Activated naive CD4-positive, alpha-beta T cell treated with anti-CD3 and anti-CD28 coated beads, Interleukin-2, amount 10 ng/mL, durations not matched to agents 7 days and 5 days (primary cell): Measurements from ENCODE around the gene C11orf54.
"Not testable (repeated sequence)": the region's sequence is repeated elsewhere in the genome, so short reads cannot be mapped to it uniquely, and the experiment has no call there.

Experiments
- CTCF ChIA-PET: fragments of 350-600 bp; sonication (Branson Sonifier 250); formaldehyde crosslinking; loops from one replicate; lab custom pipeline; 2021; ENCODE audit warnings: antibody characterized with exemption; lab: Charles Lee
- DNase-seq: peaks from one replicate; pipeline ENCODE4 v3.0.0-alpha.2; 2020
- H3K27ac Mint-ChIP-seq: one replicate; pipeline ENCODE4 v1.8.0; 2021; ENCODE audit warnings: mild to moderate bottlenecking, moderate library complexity, mixed read lengths
- H3K27me3 Mint-ChIP-seq: one replicate; pipeline ENCODE4 v1.8.0; 2021; ENCODE audit warnings: mild to moderate bottlenecking, mixed read lengths
- H3K36me3 Mint-ChIP-seq: one replicate; pipeline ENCODE4 v1.8.0; 2021; ENCODE audit warnings: mixed read lengths
- H3K4me1 Mint-ChIP-seq: one replicate; pipeline ENCODE4 v1.8.0; 2021; ENCODE audit warnings: mixed read lengths
- H3K4me3 Mint-ChIP-seq: one replicate; pipeline ENCODE4 v1.8.0; 2021; ENCODE audit warnings: mild to moderate bottlenecking, moderate library complexity, mixed read lengths
- H3K9me3 Mint-ChIP-seq: one replicate; pipeline ENCODE4 v1.8.0; 2021; ENCODE audit warnings: mixed read lengths

Gene C11orf54

DNA sequence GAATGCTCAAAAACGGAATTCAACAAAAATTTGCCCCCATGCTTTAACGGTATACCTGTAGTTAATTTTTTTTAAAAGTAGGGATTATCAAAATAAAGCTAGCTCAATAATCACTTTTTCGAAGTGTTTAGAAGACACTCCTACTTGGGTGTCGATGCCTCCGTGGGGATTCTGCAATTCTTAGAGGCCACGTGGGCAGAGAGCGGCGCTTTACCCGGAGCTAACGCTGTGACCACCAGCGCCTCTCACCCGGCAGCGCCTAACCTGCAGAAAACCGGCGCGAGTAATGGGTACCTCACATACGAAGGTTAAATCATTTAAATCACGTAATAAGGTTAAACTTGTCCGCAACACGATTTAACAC, 760 bp upstream of the C11orf54 start:
- Mint-ChIP-seq H3K4me3 (peak overlapping the region; percentile 99), H3K9me3 (no peaks in the 10 kb centered on the region), H3K4me1 (peaks cover 67% of the 10 kb centered on the region), H3K27me3 (peaks cover 4% of the 10 kb centered on the region), H3K36me3 (peaks cover 62% of the 10 kb centered on the region), H3K27ac (peak overlapping the region; percentile 99)
- CTCF ChIA-PET: interaction anchor here (1.1 to 3.4 kb wide), 2 partner anchors 8 to 42 kb away, joined by 3 to 21 read pairs; partner anchors contain the start of gene MED17
- DNase-seq: peak; percentile 74

DNA sequence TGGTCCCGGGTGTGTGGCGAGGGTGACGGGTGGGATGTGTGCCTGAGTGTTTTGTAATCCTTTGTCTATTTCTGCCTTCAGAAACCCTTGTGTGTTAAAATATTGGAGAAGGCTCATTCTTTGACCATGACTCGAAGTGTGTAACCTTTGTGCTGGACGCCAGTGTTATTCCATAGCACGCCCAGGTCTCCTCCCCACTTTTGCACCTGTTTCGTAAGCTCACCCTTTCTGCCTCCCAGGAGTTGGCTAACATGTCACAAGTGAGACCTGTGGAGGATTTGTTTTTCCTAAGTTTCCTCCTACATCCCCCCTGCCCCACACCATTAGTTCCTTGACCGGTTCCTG, 382 bp downstream of the C11orf54 start:
- peak overlapping the region; percentile 99 for H3K4me3 Mint-ChIP-seq
- H3K27ac Mint-ChIP-seq: peak overlapping the region; percentile 99
- CTCF ChIA-PET: interaction anchor here (0.8 to 3.4 kb wide), 3 partner anchors 9 to 75 kb away, joined by 3 to 21 read pairs (median 3); partner anchors contain the start of gene MED17
- no peaks in the 10 kb centered on the region for H3K9me3 Mint-ChIP-seq
- H3K27me3 Mint-ChIP-seq: peaks cover 4% of the 10 kb centered on the region
- peaks cover 53% of the 10 kb centered on the region for H3K36me3 Mint-ChIP-seq
- DNase-seq: no peak
- H3K4me1 Mint-ChIP-seq: peaks cover 57% of the 10 kb centered on the region

DNA sequence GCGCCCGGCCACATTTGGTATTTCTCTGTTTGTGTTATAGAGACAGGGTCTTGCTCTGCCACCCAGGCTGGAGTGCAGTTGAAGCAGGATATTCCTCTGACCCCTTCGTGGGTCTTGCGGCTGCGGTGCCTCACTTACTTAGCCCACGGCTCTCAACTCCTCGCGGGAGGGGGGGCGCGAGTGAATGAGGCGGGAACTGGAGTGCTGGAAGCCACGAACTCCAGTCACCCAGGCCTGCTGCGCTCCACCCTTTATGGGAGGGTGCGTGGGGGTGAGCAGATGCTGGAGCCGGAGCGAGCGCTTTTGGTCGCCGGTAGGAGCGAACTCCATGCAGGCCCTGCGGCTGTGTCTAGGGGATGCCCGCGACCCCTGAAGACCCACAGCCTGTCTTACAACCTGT, 1.8 kb downstream of the C11orf54 start:
- H3K27ac Mint-ChIP-seq: peak overlapping the region; percentile 67
- DNase-seq: no peak
- peaks cover 42% of the 10 kb centered on the region for H3K36me3 Mint-ChIP-seq
- peak overlapping the region; percentile 99 for H3K4me3 Mint-ChIP-seq
- no peaks in the 10 kb centered on the region for H3K9me3 Mint-ChIP-seq
- peaks cover 4% of the 10 kb centered on the region for H3K27me3 Mint-ChIP-seq
- CTCF ChIA-PET: interaction anchor here (3.4 kb wide), 1 partner anchor 40 kb away, joined by 21 read pairs; the partner anchor contains the start of gene MED17
- H3K4me1 Mint-ChIP-seq: peaks cover 42% of the 10 kb centered on the region

DNA sequence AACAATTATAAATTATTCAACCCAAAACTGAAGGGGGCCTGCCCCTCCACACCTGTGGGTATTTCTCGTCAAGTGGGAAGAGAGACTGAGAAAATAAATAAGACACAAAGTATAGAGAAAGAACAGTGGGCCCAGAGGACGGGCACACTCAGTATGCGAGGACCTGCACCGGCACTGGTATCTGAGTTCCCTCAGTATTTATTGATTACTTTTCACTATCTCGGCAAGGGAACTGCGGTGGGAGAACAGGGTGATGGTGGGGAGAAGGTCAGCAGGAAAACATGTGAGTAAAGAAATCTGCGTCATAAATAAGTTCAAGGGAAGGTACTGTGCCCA, 3.2 kb downstream of the C11orf54 start:
- Mint-ChIP-seq H3K4me1 (peaks cover 29% of the 10 kb centered on the region), H3K36me3 (peaks cover 29% of the 10 kb centered on the region), H3K27me3 (peaks cover 4% of the 10 kb centered on the region), H3K4me3 (no peak overlapping the region), H3K27ac (no peak overlapping the region), H3K9me3 (no peaks in the 10 kb centered on the region)
- DNase-seq: no peak
- CTCF ChIA-PET: no interaction called here

DNA sequence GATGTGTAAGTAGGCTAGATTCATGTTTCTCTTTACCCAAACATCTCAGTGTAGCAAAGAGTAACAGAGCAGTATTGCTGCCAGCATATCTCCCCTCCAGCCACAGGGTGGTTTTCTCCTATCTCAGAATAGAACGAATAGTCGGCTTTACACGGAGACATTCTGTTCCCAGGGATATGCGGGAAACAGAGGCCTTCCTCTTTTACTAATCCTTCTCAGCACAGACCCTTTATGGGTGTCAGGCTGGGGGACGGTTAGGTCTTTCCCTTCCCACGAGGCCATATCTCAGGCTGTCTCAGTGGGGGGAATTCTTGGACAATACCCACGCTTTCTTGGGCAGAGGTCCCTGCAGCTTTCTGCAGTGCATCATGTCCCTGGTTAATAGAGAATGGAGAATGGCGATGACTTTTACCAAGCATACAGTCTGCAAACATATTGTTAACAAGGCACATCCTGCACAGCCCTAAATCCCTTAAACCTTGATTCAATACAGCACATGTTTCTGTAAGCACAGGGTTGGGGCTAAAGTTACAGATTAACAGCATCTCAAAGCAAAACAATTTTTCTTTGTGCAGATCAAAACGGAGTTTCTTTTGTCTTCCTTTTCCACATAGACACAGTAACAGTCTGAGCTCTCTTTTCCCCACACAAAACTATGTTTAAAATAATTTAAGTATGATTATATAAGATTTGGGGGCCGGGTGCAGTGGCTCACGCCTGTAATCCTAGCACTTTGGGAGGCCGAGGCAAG, 3.7 kb downstream of the C11orf54 start:
- Mint-ChIP-seq H3K4me1 (peaks cover 24% of the 10 kb centered on the region), H3K36me3 (peaks cover 24% of the 10 kb centered on the region)
- H3K27ac Mint-ChIP-seq, H3K27me3 Mint-ChIP-seq, DNase-seq, CTCF ChIA-PET, H3K9me3 Mint-ChIP-seq, H3K4me3 Mint-ChIP-seq: not testable (repeated sequence)

DNA sequence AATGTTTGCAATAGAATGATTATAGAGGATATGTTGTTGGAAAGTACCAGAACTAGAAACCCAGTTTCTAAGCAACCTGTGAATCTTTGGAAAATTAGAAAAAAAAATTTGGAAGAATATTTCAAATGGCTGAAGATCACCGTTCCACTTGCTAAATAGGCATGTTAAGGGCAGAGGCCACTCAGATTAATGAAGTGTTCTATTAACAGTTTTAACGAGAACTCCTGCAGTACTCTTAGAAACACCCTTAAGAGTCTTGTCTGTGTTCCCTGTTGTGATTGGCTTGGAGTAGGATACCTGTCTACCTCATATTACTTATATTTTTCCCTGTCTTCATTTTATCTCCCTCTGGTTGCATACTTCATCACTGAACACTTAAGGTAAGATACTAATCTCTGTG, 4.6 kb downstream of the C11orf54 start:
- Mint-ChIP-seq H3K27ac (no peak overlapping the region), H3K4me3 (no peak overlapping the region), H3K4me1 (peaks cover 21% of the 10 kb centered on the region), H3K9me3 (no peaks in the 10 kb centered on the region), H3K27me3 (peaks cover 3% of the 10 kb centered on the region), H3K36me3 (peaks cover 17% of the 10 kb centered on the region)
- CTCF ChIA-PET: no interaction called here
- no peak for DNase-seq

DNA sequence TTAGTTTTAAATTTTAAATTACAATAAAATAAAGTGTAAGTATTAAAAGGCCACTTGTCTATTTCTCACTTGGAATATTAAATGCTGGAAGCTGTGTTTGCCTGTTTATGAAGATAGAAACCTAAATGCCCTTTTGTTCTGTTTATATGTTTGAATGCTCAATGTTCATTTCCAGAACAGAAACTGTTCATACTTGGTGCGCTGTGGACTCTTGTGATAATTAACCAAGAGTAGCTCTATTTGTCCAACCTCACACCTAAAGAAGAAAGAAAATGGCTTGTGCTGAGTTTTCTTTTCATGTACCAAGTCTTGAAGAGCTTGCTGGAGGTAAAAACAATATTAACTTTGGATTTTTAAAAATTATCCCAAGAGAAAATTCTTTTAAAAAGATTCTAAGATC, 5.7 kb downstream of the C11orf54 start:
- Mint-ChIP-seq H3K36me3 (peaks cover 14% of the 10 kb centered on the region), H3K27ac (no peak overlapping the region), H3K27me3 (no peaks in the 10 kb centered on the region), H3K4me1 (peaks cover 18% of the 10 kb centered on the region), H3K9me3 (no peaks in the 10 kb centered on the region), H3K4me3 (no peak overlapping the region)
- no peak for DNase-seq
- CTCF ChIA-PET: no interaction called here

DNA sequence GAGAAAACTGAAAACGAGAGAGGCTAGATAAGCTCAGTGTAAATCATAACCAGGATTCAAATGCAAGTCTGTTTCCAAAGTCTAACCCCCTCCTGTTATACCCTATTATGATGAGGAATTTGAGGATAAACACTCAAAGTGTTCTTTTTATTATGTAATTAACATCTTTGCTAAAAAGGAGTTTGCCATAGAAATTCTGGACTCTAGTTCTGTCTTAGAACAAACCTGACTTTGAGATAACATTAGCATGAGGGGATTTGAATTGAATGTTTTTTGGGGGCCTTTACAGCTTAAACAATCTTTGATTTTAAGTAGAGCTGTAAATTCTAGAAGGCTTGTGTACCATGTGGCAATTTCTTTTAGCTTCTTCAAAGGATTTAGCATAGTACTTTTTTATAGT, 9.5 kb downstream of the C11orf54 start:
- CTCF ChIA-PET: interaction anchor here (0.6 kb wide), 1 partner anchor 15 kb away, joined by 3 read pairs; no protein-coding TSS in a partner anchor
- H3K9me3 Mint-ChIP-seq: no peaks in the 10 kb centered on the region
- H3K27me3 Mint-ChIP-seq: no peaks in the 10 kb centered on the region
- no peak overlapping the region for H3K27ac Mint-ChIP-seq
- DNase-seq: no peak
- no peak overlapping the region for H3K4me3 Mint-ChIP-seq
- H3K4me1 Mint-ChIP-seq: no peaks in the 10 kb centered on the region
- H3K36me3 Mint-ChIP-seq: peaks cover 18% of the 10 kb centered on the region

DNA sequence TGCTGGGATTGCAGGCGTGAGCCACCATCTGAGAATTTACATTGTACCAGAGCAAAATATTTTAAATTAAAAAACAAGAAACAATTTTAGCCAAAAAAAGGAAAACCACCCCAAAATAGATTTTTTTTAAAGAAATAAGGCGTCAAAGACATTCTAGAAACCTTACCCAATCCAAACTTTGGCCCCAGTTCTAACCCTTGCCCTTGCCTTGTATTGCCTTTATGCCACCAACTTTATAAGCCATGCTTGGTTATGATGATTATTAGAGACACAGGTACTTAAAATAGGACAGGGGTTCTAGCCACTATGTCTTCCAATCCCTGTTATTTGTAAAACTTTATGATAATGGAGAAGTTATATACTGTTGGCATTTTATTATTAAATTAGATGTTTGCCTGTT, 11.8 kb downstream of the C11orf54 start:
- H3K36me3 Mint-ChIP-seq: peaks cover 25% of the 10 kb centered on the region

DNA sequence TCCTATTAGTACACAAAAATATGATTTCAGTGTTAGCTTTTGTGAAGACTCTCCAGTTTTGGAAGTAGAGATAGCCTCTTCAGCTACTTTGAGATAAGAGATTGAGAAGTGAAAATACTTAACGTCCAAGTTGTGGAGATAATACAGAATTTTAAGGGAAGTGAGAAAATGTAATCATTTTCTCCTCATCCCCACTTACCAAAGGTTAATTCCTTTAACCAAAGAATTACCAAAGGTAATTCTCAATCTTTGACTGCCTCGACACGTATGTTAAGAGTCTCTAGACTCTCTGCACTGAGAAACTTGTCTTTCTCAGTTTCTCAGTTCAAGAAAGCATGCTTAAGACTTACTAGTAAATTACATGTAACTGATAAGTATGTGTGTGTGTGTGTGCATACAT, 15.3 kb downstream of the C11orf54 start:
- Mint-ChIP-seq H3K9me3 (no peaks in the 10 kb centered on the region), H3K36me3 (peaks cover 38% of the 10 kb centered on the region), H3K27ac (no peak overlapping the region), H3K4me3 (no peak overlapping the region), H3K4me1 (no peaks in the 10 kb centered on the region), H3K27me3 (no peaks in the 10 kb centered on the region)
- CTCF ChIA-PET: interaction anchor here (0.7 kb wide), 1 partner anchor 204 kb away, joined by 4 read pairs; no protein-coding TSS in a partner anchor
- DNase-seq: no peak

More for the DNA sequence above, 11.8 kb downstream of the C11orf54 start:
- no peaks in the 10 kb centered on the region for H3K9me3 Mint-ChIP-seq
- H3K27ac Mint-ChIP-seq: no peak overlapping the region
- no peaks in the 10 kb centered on the region for H3K27me3 Mint-ChIP-seq
- no peaks in the 10 kb centered on the region for H3K4me1 Mint-ChIP-seq
- H3K4me3 Mint-ChIP-seq: no peak overlapping the region
- CTCF ChIA-PET: no interaction called here
- DNase-seq: no peak

DNA sequence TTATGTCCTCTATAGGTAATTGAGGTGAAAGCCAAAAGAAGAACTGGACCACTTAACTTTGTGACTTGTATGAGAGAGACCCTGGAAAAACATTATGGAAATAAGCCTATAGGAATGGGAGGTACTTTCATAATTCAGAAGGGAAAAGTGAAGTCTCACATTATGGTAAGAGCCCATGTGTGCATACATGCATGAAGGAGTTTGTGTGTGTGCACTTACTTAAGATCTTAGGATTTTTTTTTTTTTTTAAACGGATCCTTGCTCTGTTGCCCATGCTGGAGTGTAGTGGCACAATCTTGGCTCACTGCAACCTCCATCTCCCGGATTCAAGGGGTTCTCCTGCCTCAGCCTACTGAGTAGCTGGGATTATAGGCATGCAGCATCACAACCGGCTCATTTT, 15.8 kb downstream of the C11orf54 start:
- H3K9me3 Mint-ChIP-seq: no peaks in the 10 kb centered on the region
- H3K4me1 Mint-ChIP-seq: no peaks in the 10 kb centered on the region
- H3K27ac Mint-ChIP-seq: no peak overlapping the region
- H3K36me3 Mint-ChIP-seq: peaks cover 40% of the 10 kb centered on the region
- DNase-seq: no peak
- H3K27me3 Mint-ChIP-seq: no peaks in the 10 kb centered on the region
- H3K4me3 Mint-ChIP-seq: no peak overlapping the region
- CTCF ChIA-PET: no interaction called here

DNA sequence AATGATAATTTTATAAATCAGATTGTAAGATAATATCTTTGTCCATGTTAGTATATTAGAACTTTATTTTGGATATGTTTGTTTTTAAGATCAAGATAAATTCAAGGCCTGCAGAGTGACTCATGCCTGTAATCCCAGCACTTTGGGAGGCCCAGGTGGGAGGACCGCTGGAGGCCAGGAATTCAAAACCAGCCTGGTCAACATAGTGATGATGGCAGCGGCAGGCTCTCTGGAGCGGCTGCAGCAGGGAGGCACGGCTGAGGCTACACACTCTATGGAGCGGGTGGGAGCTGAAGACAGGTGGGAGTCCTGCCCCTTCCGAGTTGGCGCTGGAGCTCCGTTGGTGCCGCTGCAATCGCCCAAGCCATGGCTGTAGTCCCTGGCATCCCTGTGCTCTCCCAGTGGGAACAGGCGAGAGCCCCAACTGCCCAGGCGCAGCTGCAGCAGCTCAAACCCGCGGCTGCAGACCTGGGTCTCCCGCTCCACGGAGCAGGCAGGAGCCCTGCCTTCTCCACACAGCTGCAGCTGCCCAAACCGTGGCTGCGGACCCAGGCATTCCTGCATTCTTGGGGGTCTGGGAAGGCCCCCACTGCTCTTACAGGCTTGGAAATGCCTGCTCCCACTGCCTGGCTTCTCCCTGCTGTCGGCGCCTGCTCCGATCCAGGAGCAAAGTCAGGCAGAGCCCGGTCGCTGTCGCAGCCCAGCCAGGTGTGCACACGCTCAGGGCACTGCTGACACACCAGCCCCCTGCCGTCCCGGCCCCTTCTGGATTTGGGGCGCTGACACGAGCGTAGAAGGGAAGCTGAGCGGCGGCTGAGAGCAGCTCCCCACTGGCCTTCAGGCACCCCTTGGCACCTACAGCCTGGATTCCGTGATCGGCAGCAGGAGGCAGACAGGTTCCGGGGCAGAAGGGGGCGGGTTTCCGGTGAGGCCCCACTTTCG, 16.7 kb downstream of the C11orf54 start:
- no peak for DNase-seq
- CTCF ChIA-PET: no interaction called here
- Mint-ChIP-seq H3K36me3 (peaks cover 38% of the 10 kb centered on the region), H3K4me1 (no peaks in the 10 kb centered on the region), H3K9me3 (no peaks in the 10 kb centered on the region), H3K27me3 (no peaks in the 10 kb centered on the region), H3K4me3 (no peak overlapping the region), H3K27ac (no peak overlapping the region)

DNA sequence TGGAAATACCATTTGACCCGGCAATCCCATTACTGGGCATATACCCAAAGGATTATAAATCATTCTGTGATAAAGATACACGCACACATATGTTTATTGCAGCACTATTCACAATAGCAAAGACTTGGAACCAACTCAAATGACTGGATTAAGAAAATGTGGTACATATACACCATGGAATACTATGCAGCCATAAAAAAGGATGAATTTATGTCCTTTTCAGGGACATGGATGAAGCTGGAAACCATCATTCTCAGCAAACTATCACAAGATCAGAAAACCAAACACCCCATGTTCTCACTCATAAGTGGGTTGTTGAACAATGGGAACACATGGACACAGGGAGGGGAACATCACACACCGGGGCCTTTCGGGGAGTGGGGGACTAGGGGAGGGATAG, 17.7 kb downstream of the C11orf54 start:
- H3K27ac Mint-ChIP-seq, H3K4me1 Mint-ChIP-seq, CTCF ChIA-PET, DNase-seq, H3K9me3 Mint-ChIP-seq, H3K27me3 Mint-ChIP-seq, H3K4me3 Mint-ChIP-seq: not testable (repeated sequence)
- H3K36me3 Mint-ChIP-seq: peaks cover 34% of the 10 kb centered on the region

DNA sequence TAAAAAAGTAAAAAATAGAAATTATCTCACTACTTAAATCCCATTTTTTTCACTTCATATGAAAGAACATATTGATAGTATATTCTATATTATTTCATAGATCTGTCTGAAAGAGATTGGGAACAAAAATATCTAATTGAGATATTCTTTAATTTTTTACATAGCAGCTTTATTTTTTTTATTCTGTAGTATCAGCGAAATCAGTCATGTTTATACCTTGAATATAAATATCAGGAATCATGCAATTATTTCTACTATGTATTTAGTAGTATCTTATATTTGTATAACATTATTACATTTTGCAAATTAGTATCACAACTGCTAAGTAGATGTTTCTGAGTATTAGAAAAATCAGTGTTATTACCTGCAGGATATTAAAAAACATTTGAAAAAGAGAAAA, 20.4 kb downstream of the C11orf54 start:
- Mint-ChIP-seq H3K4me3 (no peak overlapping the region), H3K27ac (no peak overlapping the region), H3K4me1 (no peaks in the 10 kb centered on the region), H3K9me3 (peaks cover 6% of the 10 kb centered on the region), H3K36me3 (peaks cover 37% of the 10 kb centered on the region), H3K27me3 (no peaks in the 10 kb centered on the region)
- no peak for DNase-seq
- CTCF ChIA-PET: no interaction called here
